ENCODE data around the gene FANCL.
A peak's percentile ranks its signal among the peaks of the same experiment; 100 is the strongest.
"Not testable (repeated sequence)": the region's sequence is repeated elsewhere in the genome, so short reads cannot be mapped to it uniquely, and the experiment has no call there.

FANCL gene

GRCh38 chr2:58228299-58228698, 12.8 kb downstream of the FANCL start:
- no peak overlapping the region for H3K4me3 ChIP-seq (ENCODE audit: low read length)
- TF ChIP-seq, protein P1, sequence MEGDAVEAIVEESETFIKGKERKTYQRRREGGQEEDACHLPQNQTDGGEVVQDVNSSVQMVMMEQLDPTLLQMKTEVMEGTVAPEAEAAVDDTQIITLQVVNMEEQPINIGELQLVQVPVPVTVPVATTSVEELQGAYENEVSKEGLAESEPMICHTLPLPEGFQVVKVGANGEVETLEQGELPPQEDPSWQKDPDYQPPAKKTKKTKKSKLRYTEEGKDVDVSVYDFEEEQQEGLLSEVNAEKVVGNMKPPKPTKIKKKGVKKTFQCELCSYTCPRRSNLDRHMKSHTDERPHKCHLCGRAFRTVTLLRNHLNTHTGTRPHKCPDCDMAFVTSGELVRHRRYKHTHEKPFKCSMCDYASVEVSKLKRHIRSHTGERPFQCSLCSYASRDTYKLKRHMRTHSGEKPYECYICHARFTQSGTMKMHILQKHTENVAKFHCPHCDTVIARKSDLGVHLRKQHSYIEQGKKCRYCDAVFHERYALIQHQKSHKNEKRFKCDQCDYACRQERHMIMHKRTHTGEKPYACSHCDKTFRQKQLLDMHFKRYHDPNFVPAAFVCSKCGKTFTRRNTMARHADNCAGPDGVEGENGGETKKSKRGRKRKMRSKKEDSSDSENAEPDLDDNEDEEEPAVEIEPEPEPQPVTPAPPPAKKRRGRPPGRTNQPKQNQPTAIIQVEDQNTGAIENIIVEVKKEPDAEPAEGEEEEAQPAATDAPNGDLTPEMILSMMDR (IDR thresholded peaks at IDR 0.05; ENCODE audit: insufficient read depth, low read depth, low read length, missing control alignments) = no peak
- DNase-seq (ENCODE audit: low read depth) = no peak

- no peak for DNase-seq (ENCODE audit: low read depth)
- TF ChIP-seq, protein P1 (IDR thresholded peaks at IDR 0.05; ENCODE audit: insufficient read depth, low read depth, low read length, missing control alignments) = no peak
Observed at GRCh38 chr2:58227171-58227917, 13.8 kb downstream of the FANCL start.

GRCh38 chr2:58221909-58222308, 19.2 kb downstream of the FANCL start:
- H3K4me3 ChIP-seq (ENCODE audit: low read length) = no peak overlapping the region
- TF ChIP-seq, protein P1 (IDR thresholded peaks at IDR 0.05; ENCODE audit: insufficient read depth, low read depth, low read length, missing control alignments) = no peak
- DNase-seq (ENCODE audit: low read depth) = peak; percentile 4

More at GRCh38 chr2:58227171-58227917, 13.8 kb downstream of the FANCL start:
- H3K4me3 ChIP-seq (ENCODE audit: low read length) = no peak overlapping the region

DNA sequence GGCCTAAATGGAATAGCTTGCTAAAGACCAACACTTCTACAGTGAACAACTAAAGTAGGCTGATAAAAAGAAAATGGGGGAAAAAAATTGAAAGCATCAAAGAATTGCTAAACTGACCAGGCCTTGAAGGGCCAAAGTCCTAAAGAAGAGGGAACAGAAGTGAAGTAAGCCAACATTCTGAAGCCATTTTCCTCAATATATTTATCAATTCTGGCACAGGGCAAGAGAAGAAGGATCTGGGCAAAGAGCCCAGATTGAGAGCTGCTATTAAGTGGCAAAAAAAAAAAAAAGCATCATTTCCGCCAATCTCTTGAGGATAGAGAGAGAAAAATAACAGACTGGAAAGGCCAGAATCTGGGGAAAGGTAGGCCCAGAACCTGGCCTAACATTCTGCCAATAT, 25.7 kb downstream of the FANCL start:
- no peak overlapping the region for H3K4me3 ChIP-seq (ENCODE audit: low read length)
- TF ChIP-seq, protein P1 (IDR thresholded peaks at IDR 0.05; ENCODE audit: insufficient read depth, low read depth, low read length, missing control alignments) = no peak
- DNase-seq (ENCODE audit: low read depth) = no peak

- DNase-seq (ENCODE audit: low read depth) = not testable (repeated sequence)
Observed at GRCh38 chr2:58210951-58211568, 30.1 kb downstream of the FANCL start.

DNA sequence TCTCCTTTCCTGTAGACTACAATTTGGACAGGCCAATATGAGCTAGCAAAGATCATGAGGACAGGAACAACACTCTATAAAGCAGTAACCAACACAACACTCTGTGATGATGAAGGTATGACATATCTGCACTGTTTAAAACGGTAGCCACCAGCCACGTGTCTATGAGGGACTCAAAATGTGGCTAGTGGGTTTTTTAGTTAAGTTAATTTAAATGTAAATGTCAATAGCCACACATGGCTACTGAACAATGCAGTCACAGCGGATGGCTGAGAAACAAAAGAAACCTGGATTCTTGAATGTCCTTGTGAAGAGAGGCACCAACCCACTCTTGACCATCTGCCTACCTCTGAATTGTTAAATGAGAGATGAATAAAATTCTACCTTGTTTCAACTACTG, 33.9 kb downstream of the FANCL start:
- no peak for DNase-seq (ENCODE audit: low read depth)
- no peak overlapping the region for H3K4me3 ChIP-seq (ENCODE audit: low read length)
- TF ChIP-seq, protein P1 (IDR thresholded peaks at IDR 0.05; ENCODE audit: insufficient read depth, low read depth, low read length, missing control alignments) = no peak

More at GRCh38 chr2:58210951-58211568, 30.1 kb downstream of the FANCL start:
- H3K4me3 ChIP-seq (ENCODE audit: low read length) = not testable (repeated sequence)

DNA sequence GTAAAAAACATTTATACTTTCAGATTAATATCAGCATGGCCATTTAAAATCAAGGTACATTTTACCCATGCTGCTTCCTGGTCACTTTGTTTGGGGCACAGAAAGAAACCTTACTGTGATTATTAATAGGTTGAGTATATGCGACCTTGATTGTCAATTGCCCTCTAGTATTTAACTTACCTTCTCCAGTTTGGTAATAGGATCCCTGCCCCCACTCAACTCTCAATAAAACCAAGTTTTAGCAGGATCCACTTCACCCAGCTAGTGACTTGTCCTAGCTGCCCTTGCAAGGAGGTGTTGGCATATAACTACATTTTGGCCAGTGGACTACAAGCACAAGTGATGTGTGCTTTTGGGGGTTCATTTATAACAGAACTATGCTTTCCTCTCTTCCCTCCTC, 34.3 kb downstream of the FANCL start:
- no peak for DNase-seq (ENCODE audit: low read depth)
- no peak overlapping the region for H3K4me3 ChIP-seq (ENCODE audit: low read length)
- TF ChIP-seq, protein P1 (IDR thresholded peaks at IDR 0.05; ENCODE audit: insufficient read depth, low read depth, low read length, missing control alignments) = no peak
